SW 1271 (cell line): ENCODE results near the gene LRRC8A.

ENCODE experiments used
- DNase-seq, 2 experiments: peaks; one replicate each; lab custom pipeline; 2025; lab: John Stamatoyannopoulos, UW

Gene LRRC8A

GRCh38 chr9:128902351-128903078, 20.6 kb downstream of the LRRC8A start:
- no peak for DNase-seq

DNA sequence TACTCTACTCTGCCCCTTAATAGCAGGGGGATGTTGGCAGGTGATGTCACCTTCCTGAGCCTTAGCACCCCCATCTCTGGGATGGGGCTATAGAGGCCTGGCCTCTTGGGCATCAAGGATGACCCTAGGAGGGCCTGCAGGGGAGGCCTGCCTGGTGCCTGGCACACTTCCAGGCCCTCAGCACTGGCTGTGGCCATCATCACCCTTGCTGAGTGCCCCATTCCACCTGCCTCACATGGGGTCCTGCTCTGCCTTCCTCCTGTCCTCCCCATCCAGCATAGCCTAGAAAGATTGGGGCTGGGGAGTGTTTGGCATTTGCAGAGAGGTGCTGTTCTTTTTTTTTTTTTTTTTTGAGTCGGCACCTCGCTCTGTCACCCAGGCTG, 21.1 kb downstream of the LRRC8A start:
- no peak for DNase-seq

- DNase-seq = no peak
Observed at GRCh38 chr9:128903871-128904620, 22.1 kb downstream of the LRRC8A start.

- no peak for DNase-seq
Observed at GRCh38 chr9:128905964-128906363, 24.0 kb downstream of the LRRC8A start.

- DNase-seq = no peak
Observed at GRCh38 chr9:128906741-128907140, 24.8 kb downstream of the LRRC8A start.

GRCh38 chr9:128908372-128908771, 26.4 kb downstream of the LRRC8A start:
- DNase-seq = no peak

- DNase-seq = no peak
Observed at GRCh38 chr9:128909859-128910258, 27.9 kb downstream of the LRRC8A start.

- no peak for DNase-seq
Observed at GRCh38 chr9:128910906-128911305, 29.0 kb downstream of the LRRC8A start.

DNA sequence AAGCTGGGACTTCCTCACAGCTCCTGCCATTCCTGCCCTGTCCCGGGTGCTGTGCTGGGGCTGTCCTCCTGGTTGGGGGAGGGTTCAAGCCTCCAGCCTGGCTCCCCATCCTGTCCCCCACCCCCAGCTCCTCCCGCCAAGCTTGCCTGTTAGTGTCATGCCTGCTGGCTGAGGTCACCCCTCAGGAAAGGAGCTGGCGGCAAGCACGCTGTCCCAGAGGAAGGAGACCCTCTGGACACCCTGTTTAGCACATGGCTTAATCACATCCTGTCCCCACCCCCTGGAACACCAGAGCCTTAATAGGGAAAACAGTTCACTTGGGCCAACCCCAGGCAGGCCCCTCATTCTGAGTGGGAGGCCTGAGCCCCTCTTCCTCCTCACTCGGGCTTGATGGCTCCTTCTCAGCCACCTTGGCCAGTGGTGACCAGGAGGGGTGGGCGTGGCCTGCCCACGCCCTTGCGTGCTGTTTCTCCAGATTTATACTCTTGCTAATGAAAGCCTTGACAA, 29.6 kb downstream of the LRRC8A start:
- DNase-seq = peak; percentile 62 to 66

DNA sequence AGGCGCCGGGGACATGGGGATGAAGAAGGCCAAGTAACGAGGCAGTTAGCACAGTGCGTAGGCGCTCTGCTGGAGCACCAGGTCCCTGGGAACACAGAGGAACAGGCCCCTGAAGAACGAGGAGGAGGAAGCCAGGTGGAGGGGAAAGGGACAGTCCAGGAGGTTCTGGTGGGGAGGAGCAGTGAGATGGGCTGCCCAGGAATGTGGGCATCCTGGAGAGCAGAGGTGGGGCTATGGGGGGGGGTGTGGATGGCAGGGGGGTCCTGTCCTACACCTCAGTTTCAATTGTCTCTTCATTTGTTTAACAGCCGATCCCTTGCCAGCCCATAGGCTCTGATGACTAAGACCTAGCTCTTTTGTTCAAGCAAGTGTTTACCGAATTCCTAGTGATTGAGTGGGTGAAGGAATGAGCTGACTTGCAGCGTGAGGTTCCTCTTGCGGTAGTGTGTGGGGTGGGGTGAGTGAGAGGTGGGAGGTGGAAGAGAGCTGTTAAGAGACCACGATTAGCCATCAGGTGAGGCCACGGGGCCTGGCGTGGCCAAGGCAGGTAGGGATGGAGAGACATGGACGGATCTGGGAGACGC, 30.4 kb downstream of the LRRC8A start:
- peak in 1 of 2 experiments; percentile 35 for DNase-seq

- no peak for DNase-seq
Observed at GRCh38 chr9:128913048-128913900, 31.3 kb downstream of the LRRC8A start.

DNA sequence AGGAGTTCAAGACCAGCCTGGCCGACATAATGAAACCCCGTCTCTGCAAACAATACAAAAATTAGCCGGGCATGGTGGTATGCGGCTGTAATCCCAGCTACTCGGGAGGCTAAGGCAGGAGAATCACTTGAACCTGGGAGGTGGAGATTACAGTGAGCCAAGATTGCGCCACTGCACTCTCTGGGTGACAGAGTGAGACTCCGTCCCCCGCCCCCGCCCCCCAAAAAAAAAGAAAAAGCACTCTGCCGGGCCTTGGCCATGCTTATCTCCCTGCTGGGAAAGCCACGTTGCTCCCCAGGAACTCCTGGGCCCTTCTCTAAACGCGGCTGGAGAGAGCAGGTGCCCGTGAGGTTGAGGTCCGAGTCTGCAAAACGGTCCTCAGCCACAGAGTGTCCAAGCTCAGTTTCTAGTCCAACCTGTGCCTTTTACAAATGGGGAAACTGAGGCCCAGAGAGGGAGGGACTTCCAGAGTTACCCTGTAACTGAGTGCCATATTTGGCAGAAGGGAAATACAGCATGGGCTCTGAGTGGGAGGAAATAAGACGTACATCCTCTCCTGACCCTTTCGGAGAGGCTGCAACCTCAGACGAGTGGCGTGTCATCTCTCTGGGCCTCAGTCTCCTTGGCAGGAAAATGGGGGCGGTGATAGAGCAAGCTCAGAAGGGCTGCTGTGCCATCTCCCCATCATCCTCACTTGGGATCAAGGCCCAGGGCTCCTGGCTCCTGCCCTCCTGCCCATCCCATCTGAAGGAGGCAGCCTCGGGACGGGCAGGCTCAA, 32.3 kb downstream of the LRRC8A start:
- no peak for DNase-seq

DNA sequence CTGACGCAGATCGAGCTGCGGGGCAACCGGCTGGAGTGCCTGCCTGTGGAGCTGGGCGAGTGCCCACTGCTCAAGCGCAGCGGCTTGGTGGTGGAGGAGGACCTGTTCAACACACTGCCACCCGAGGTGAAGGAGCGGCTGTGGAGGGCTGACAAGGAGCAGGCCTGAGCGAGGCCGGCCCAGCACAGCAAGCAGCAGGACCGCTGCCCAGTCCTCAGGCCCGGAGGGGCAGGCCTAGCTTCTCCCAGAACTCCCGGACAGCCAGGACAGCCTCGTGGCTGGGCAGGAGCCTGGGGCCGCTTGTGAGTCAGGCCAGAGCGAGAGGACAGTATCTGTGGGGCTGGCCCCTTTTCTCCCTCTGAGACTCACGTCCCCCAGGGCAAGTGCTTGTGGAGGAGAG, 34.3 kb downstream of the LRRC8A start:
- DNase-seq = no peak

GRCh38 chr9:128916745-128917144, 34.8 kb downstream of the LRRC8A start:
- no peak for DNase-seq

DNA sequence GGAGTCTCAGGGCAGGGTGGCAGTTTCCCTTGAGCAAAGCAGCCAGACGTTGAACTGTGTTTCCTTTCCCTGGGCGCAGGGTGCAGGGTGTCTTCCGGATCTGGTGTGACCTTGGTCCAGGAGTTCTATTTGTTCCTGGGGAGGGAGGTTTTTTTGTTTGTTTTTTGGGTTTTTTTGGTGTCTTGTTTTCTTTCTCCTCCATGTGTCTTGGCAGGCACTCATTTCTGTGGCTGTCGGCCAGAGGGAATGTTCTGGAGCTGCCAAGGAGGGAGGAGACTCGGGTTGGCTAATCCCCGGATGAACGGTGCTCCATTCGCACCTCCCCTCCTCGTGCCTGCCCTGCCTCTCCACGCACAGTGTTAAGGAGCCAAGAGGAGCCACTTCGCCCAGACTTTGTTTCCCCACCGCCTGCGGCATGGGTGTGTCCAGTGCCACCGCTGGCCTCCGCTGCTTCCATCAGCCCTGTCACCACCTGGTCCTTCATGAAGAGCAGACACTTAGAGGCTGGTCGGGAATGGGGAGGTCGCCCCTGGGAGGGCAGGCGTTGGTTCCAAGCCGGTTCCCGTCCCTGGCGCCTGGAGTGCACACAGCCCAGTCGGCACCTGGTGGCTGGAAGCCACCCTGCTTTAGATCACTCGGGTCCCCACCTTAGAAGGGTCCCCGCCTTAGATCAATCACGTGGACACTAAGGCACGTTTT, 35.4 kb downstream of the LRRC8A start:
- DNase-seq = no peak

GRCh38 chr9:128918921-128919320, 37.0 kb downstream of the LRRC8A start:
- no peak for DNase-seq

- DNase-seq = no peak
Observed at GRCh38 chr9:128919402-128920089, 37.6 kb downstream of the LRRC8A start.

DNA sequence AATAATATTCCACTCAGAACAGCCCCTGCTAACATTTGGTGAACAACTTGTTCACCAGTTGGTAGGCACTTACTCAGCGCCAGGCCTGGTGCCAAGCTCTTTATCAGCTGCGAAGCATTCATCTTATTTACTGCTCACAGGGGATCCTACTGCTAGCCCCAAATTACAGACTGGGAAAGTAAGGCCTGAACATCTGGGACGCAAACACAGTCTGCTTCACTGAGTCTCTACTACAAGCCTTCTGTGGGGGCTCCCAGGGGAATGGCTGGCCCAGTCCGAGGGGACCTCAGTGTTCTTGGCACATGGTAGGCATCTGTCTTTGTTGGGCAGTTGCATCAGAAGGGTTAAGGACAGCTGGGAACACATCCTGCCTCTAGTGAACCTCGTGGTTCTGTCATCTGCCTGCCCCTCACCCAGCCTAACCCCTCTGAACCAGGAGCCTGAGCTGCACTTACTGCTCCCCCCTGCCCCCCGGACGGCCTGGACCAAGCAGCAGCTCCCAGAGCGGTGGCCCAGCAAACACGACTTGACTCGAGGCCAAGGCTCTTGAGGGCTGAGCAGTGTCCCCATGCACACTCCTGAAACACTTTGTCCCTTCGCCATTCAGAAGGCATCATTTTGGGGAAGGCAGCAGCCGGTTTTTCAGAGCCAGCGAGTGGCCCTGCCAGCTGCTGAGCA, 38.6 kb downstream of the LRRC8A start, which contains the start of gene PHYHD1:
TSS of gene PHYHD1 (plus strand) at position 602 of the 678 bp plus-strand sequence. CDS start 1,342 bp downstream, outside the sequence.
- DNase-seq = no peak
